BLaER1 treated with 17β-estradiol and CSF1 and Interleukin-3, amounts not matched to agents 10 nM and 100 nM (cell line): ENCODE results near the gene SS18.

Experiments
- H3K27ac ChIP-seq, 11 experiments: shearing (Covaris generic); formaldehyde crosslinking; 2 replicates each; pipeline ENCODE4 v1.8.1; 2022
- H3K27me3 ChIP-seq, 11 experiments: shearing (Covaris generic); formaldehyde crosslinking; 2 replicates each; pipeline ENCODE4 v1.8.1; 2022
- H3K36me3 ChIP-seq, 11 experiments: shearing (Covaris generic); formaldehyde crosslinking; 2 replicates each; pipeline ENCODE4 v1.8.1; 2022
- H3K4me1 ChIP-seq, 10 experiments: shearing (Covaris generic); formaldehyde crosslinking; 2 replicates each; pipeline ENCODE4 v1.8.1; 2022
- H3K4me2 ChIP-seq, 11 experiments: shearing (Covaris generic); formaldehyde crosslinking; 2 replicates each; pipeline ENCODE4 v1.8.1; 2022
- H3K4me3 ChIP-seq, 10 experiments: shearing (Covaris generic); formaldehyde crosslinking; 2 replicates each; pipeline ENCODE4 v1.8.1; 2022
- H3K9ac ChIP-seq, 11 experiments: shearing (Covaris generic); formaldehyde crosslinking; 2 replicates each; pipeline ENCODE4 v1.8.1; 2022
- H3K9me3 ChIP-seq, 11 experiments: shearing (Covaris generic); formaldehyde crosslinking; replicated peaks in 1 of 11; 2 replicates each; pipeline ENCODE4 v1.8.1; 2022
- H4K20me1 ChIP-seq, 11 experiments: shearing (Covaris generic); formaldehyde crosslinking; 2 replicates each; pipeline ENCODE4 v1.8.1; 2022
- Cebpa-rat ChIP-seq, 11 experiments: shearing (Covaris generic); IDR thresholded peaks; 2 replicates each; pipeline ENCODE4 v1.8.1; 2022

SS18 gene

DNA sequence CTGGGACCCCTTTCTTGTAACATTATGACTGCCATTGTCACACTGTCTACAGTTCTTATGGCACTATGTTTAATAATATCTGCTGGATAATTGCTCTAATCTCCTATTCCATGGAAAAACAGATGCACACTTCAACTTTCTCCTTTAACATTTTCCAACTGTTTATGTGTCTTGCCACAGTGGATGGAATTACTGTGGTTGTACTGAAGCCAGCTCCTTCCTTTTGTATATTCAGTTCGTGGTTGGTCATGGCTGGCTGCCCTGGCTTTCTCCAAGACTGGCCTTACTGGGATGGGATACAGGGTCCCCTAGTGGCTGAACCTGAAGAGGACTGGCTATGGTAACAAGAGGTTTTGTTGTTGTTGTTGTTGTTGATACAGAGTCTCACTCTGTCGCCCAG is 113.9 kb downstream of the SS18 start:
- Histone ChIP-seq H3K4me1 (peaks cover 24 to 39% (median 36%) of the 10 kb centered on the region in 10 experiments), H3K27ac (no peak overlapping the region)
- no peak for TF ChIP-seq Cebpa-rat (IDR thresholded peaks at IDR 0.05)

DNA sequence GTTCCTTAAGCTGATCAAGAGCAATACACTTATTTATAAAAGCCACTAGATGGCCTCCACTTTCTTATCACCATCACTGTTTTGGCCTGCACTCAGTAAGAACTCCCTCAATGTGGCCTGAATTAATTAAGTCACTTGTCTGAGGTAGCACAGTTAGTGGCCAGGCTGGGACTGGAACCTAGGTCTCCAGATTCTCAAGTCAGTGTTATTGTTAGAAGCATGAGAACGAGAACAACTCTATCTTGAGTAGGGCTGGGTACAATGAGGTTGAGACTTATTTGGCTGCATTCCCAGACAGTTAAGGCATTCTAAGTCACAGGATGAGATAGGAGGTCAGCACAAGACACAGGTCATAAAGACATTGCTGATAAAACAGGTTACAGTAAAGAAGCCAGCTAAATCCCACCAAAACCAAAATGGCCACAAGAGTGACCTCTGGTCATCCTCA is 115.8 kb downstream of the SS18 start:
- Histone ChIP-seq H3K4me3 (no peak overlapping the region), H3K9ac (no peak overlapping the region), H3K9me3 (peaks cover 0 to 3% (median 0%) of the 10 kb centered on the region in 11 experiments; a peak in 1 of 22 replicates), H3K27ac (no peak overlapping the region), H3K27me3 (no peaks in the 10 kb centered on the region), H3K4me2 (no peak overlapping the region), H3K4me1 (peaks cover 24 to 38% (median 36%) of the 10 kb centered on the region in 10 experiments), H4K20me1 (no peaks in the 10 kb centered on the region), H3K36me3 (no peaks in the 10 kb centered on the region)
- no peak for TF ChIP-seq Cebpa-rat (IDR thresholded peaks at IDR 0.05)

More for the DNA sequence above, 113.9 kb downstream of the SS18 start:
- Histone ChIP-seq H3K4me3 (no peak overlapping the region), H4K20me1 (no peaks in the 10 kb centered on the region), H3K27me3 (no peaks in the 10 kb centered on the region), H3K9me3 (peaks cover 0 to 3% (median 0%) of the 10 kb centered on the region in 11 experiments; a peak in 1 of 22 replicates), H3K4me2 (peak overlapping the region; percentile 38 to 79 (median 61); a peak in 19 of 22 replicates), H3K9ac (no peak overlapping the region), H3K36me3 (no peaks in the 10 kb centered on the region)
